Neural cell (in vitro differentiated cells): ENCODE data around the gene FZD7. TPM values are rescaled to one million over a fixed set of nuclear protein-coding genes. Genes with fewer than 3 reads are reported as not detected.

Experiments
- H2AFZ ChIP-seq: fragments of 200-600, 300-800 bp; sonication (generic), shearing (Covaris generic); 2 replicates; pipeline ENCODE4 v1.6.0; 2014; ENCODE audit warnings: low read depth, mild to moderate bottlenecking, antibody characterized with exemption, low read length, moderate library complexity
- H3F3A ChIP-seq: fragments of 200-600 bp; shearing (Covaris generic); 2 replicates; pipeline ENCODE4 v1.6.1; 2016; ENCODE audit warnings: mild to moderate bottlenecking, moderate library complexity, mixed read lengths, antibody characterized with exemption, low read length; ENCODE audit not compliant: insufficient read depth, poor library complexity, severe bottlenecking
- H3K27ac ChIP-seq: fragments of 200-600, 300-800 bp; sonication (generic), shearing (Covaris generic); 2 replicates; pipeline ENCODE4 v1.5.1; 2014; ENCODE audit warnings: mild to moderate bottlenecking, low read length, moderate library complexity
- H3K27me3 ChIP-seq: fragments of 300-800, 200-600 bp; sonication (generic), shearing (Covaris generic); 2 replicates; pipeline ENCODE4 v1.6.0; 2014; ENCODE audit warnings: mild to moderate bottlenecking, low read depth, low read length, moderate library complexity; ENCODE audit not compliant: insufficient read depth
- H3K36me3 ChIP-seq: fragments of 300-800, 200-600 bp; sonication (generic), shearing (Covaris generic); 2 replicates; pipeline ENCODE4 v1.5.1; 2014; ENCODE audit warnings: mild to moderate bottlenecking, antibody characterized with exemption, low read length, moderate library complexity; ENCODE audit not compliant: insufficient read depth
- H3K4me2 ChIP-seq: fragments of 300-800, 200-600 bp; sonication (generic), shearing (Covaris generic); 2 replicates; pipeline ENCODE4 v1.6.0; 2014; ENCODE audit warnings: mild to moderate bottlenecking, low read length
- H3K4me3 ChIP-seq: fragments of 300-800, 200-600 bp; sonication (generic), shearing (Covaris generic); 2 replicates; pipeline ENCODE4 v1.5.1; 2014; ENCODE audit warnings: mild to moderate bottlenecking, low read length, moderate library complexity
- H3K79me2 ChIP-seq: fragments of 200-600 bp; shearing (Covaris generic); replicated peaks from 2 replicates; pipeline ENCODE4 v1.6.0; 2014; ENCODE audit warnings: mild to moderate bottlenecking, low read length, moderate library complexity; ENCODE audit not compliant: insufficient read depth
- H3K9ac ChIP-seq: fragments of 300-800, 200-600 bp; sonication (generic), shearing (Covaris generic); 2 replicates; pipeline ENCODE4 v1.6.1; 2016; ENCODE audit warnings: mild to moderate bottlenecking, low read length, mixed read lengths
- H3K9me2 ChIP-seq: fragments of 200-600 bp; shearing (Covaris generic); 2 replicates; pipeline ENCODE4 v1.6.1; 2016; ENCODE audit warnings: mild to moderate bottlenecking, low read length, mixed read lengths; ENCODE audit not compliant: insufficient read depth
- H3K9me3 ChIP-seq: fragments of 200-600, 300-800 bp; sonication (generic), shearing (Covaris generic); 2 replicates; pipeline ENCODE4 v1.6.1; 2016; ENCODE audit warnings: mild to moderate bottlenecking, mixed run types, low read length, moderate library complexity, mixed read lengths
- H4K20me1 ChIP-seq: fragments of 200-600 bp; shearing (Covaris generic); 2 replicates; pipeline ENCODE4 v1.6.1; 2016; ENCODE audit warnings: mild to moderate bottlenecking, mixed run types; ENCODE audit not compliant: insufficient read depth
- CTCF ChIP-seq: fragments of 450-650 bp; IDR thresholded peaks from 2 replicates; pipeline ENCODE4 v1.5.1; 2014; ENCODE audit warnings: antibody characterized with exemption, mild to moderate bottlenecking, moderate library complexity; ENCODE audit not compliant: poor library complexity, severe bottlenecking
- EP300 ChIP-seq: fragments of 450-650 bp; conservative IDR thresholded peaks from 2 replicates; pipeline ENCODE4 v1.6.1; 2014; ENCODE audit warnings: antibody characterized with exemption, mild to moderate bottlenecking, moderate library complexity; ENCODE audit not compliant: poor library complexity, severe bottlenecking
- EZH2 ChIP-seq: fragments of 200-600, 300-800 bp; shearing (Covaris generic), sonication (generic); IDR thresholded peaks from 2 replicates; pipeline ENCODE4 v1.6.1; 2014; ENCODE audit warnings: antibody characterized with exemption, low read length, borderline replicate concordance, mild to moderate bottlenecking; ENCODE audit not compliant: insufficient read depth, poor library complexity, severe bottlenecking
- MXI1 ChIP-seq: fragments of 450-650 bp; conservative IDR thresholded peaks from 2 replicates; pipeline ENCODE4 v1.6.1; 2014; ENCODE audit warnings: antibody characterized with exemption, mild to moderate bottlenecking; ENCODE audit not compliant: poor library complexity, severe bottlenecking
- POLR2AphosphoS5 ChIP-seq: IDR thresholded peaks from 2 replicates; pipeline ENCODE4 v1.6.1; 2012
- RAD21 ChIP-seq: fragments of 450-650 bp; conservative IDR thresholded peaks from 2 replicates; pipeline ENCODE4 v1.6.1; 2014; ENCODE audit warnings: antibody characterized with exemption, mild to moderate bottlenecking, moderate library complexity
- REST ChIP-seq: IDR thresholded peaks from 2 replicates; pipeline ENCODE4 v1.6.1; 2012; ENCODE audit warnings: borderline replicate concordance
- SMC3 ChIP-seq: fragments of 450-650 bp; conservative IDR thresholded peaks from 2 replicates; pipeline ENCODE4 v1.6.1; 2014; ENCODE audit warnings: antibody characterized with exemption, mild to moderate bottlenecking, moderate library complexity; ENCODE audit not compliant: poor library complexity
- TAF1 ChIP-seq: IDR thresholded peaks from 2 replicates; pipeline ENCODE4 v1.6.1; 2012; ENCODE audit warnings: low read depth
- polyA plus RNA-seq: library from polyadenylated mRNA; depleted of rRNA; stranded (reverse); fragments of >200 nt; gene quantifications from 2 replicates; pipeline ENCODE4 v1.2.3, GENCODE V29; 2014

The FZD7 gene
- polyA plus RNA-seq, 1 donor from 2014 or later: 1.8 TPM

DNA sequence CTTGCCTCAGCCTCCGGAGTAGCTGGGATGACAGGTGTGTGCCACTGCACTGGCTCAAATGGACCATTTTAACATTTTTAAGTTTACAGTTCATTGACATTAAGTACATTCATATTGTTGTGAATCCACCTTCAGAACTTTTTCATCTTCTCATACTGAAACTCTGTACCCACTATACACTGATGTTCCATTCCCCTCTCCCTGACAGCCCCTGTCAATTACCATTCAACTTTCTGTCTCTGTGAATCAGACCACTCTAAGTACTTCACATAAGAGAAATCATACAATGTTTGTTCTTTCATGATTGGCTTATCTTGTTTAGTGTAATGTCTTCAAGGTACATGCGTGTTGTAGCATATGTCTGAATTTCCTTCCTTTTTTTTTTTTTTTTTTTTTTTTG is 37.5 kb downstream of the FZD7 start:
- Histone ChIP-seq H3K9ac (no peak overlapping the region), H3K27me3 (no peaks in the 10 kb centered on the region), H3K4me3 (no peak overlapping the region), H3K27ac (no peak overlapping the region), H4K20me1 (no peaks in the 10 kb centered on the region), H3K36me3 (no peaks in the 10 kb centered on the region), H2AFZ (no peak overlapping the region), H3K9me3 (no peaks in the 10 kb centered on the region), H3K79me2 (no peaks in the 10 kb centered on the region), H3F3A (no peaks in the 10 kb centered on the region), H3K4me2 (no peak overlapping the region), H3K9me2 (no peaks in the 10 kb centered on the region)
- TF ChIP-seq CTCF: no peak
- no peak for TF ChIP-seq EP300
- no peak for TF ChIP-seq RAD21

DNA sequence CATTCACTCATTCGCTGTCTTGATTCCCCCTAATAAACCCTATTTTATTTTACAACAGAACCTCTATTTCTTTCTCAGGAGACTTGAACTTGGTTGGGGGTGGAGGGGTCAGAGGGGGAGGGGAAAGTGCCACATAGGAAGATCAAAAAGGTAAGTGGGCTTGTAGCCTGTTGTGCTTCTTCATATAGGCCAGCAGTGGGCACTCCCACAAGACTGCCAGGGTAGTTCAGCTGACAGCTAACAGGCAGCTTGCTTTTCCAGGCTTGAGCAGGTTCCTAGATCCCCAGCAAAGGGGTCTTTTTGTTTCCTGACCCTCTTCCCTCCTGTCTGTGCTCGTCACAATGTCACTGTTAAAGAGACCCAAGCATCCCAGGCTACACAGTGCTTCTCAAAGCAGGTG is 38.6 kb downstream of the FZD7 start:
- Histone ChIP-seq H3K4me2 (no peak overlapping the region), H3K27me3 (no peaks in the 10 kb centered on the region), H3K36me3 (no peaks in the 10 kb centered on the region), H3K9me2 (no peaks in the 10 kb centered on the region), H3K9ac (no peak overlapping the region), H3K79me2 (no peaks in the 10 kb centered on the region), H2AFZ (no peak overlapping the region), H3K4me3 (no peak overlapping the region), H3F3A (no peaks in the 10 kb centered on the region), H4K20me1 (no peaks in the 10 kb centered on the region), H3K27ac (no peak overlapping the region), H3K9me3 (no peaks in the 10 kb centered on the region)
- TF ChIP-seq RAD21 (no peak), SMC3 (no peak), POLR2AphosphoS5 (no peak), REST (no peak), MXI1 (no peak), EP300 (no peak), CTCF (no peak), EZH2 (no peak), TAF1 (no peak)
